Sigmoid colon (tissue), 4 donors: ENCODE results near the gene ZCCHC24.

Experiments
- POLR2A ChIP-seq, 2 donors: fragments of 450-650 bp; IDR thresholded peaks; one replicate each; pipeline ENCODE4 v1.6.1; 2016; ENCODE audit warnings: antibody characterized with exemption in 2 of 2, mild to moderate bottlenecking in 2 of 2, moderate library complexity in 2 of 2
- POLR2AphosphoS5 ChIP-seq, 4 donors: sonication (generic); formaldehyde crosslinking; IDR thresholded peaks; one replicate each; pipeline ENCODE4 v1.6.1; 2017; ENCODE audit warnings: antibody characterized with exemption in 4 of 4
- TF ChIP-seq, protein P1 (sequence below), 4 experiments: fragments of 450-650 bp in 3 of 4; fragments of 200-600 bp in 1 of 4; IDR thresholded peaks; one replicate each; pipeline ENCODE4 v1.5.1; 2016 to 2019; ENCODE audit warnings: antibody characterized with exemption in 4 of 4, mild to moderate bottlenecking in 3 of 4, moderate library complexity in 2 of 4

DNA sequence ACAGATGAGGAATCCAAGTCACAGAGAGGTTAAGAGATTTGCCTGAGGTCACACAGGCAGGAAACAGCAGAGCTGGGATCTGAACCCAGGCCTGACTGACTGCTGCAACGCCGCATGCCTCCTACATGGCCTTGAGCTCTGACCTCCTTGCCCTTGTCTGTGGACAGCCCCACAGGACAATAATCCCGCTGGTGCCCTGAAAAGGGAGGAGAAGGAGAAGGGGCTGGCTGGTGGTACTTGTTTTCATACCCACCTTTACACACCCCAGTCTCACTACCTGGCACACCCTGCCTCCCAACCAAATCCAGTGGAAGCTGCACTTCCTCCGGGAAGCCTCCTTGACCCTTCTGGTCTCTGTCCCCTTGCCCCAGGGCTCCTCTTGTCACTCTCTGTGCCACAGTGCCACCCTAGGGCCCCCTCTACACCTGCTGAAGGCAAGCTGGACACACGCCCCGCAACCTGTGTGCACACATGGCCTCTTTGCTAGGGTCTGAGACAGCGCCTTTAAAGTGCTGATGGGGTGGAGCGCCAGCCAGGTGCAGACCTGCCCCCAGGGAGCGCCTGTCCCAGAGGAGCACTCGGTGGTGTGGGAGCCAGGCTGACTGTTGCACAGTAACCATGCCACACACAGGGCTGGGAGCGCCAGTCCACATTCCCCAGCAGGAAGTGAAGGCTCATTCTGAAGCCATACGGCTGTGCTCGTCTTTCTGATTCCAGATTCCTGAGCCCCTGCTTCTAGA is 38.6 kb downstream of the ZCCHC24 start:
- TF ChIP-seq, protein P1, sequence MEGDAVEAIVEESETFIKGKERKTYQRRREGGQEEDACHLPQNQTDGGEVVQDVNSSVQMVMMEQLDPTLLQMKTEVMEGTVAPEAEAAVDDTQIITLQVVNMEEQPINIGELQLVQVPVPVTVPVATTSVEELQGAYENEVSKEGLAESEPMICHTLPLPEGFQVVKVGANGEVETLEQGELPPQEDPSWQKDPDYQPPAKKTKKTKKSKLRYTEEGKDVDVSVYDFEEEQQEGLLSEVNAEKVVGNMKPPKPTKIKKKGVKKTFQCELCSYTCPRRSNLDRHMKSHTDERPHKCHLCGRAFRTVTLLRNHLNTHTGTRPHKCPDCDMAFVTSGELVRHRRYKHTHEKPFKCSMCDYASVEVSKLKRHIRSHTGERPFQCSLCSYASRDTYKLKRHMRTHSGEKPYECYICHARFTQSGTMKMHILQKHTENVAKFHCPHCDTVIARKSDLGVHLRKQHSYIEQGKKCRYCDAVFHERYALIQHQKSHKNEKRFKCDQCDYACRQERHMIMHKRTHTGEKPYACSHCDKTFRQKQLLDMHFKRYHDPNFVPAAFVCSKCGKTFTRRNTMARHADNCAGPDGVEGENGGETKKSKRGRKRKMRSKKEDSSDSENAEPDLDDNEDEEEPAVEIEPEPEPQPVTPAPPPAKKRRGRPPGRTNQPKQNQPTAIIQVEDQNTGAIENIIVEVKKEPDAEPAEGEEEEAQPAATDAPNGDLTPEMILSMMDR (IDR thresholded peaks at IDR 0.05) = no peak
- TF ChIP-seq POLR2A (IDR thresholded peaks at IDR 0.05) (no peak), POLR2AphosphoS5 (IDR thresholded peaks at IDR 0.05) (peak in 1 of 4 donors; percentile 22)
